Epithelial cell of esophagus (primary cell): ENCODE data around the gene PCBD1.
A peak's percentile ranks its signal among the peaks of the same experiment; 100 is the strongest.

Experiments
- DNase-seq: peaks from one replicate; pipeline ENCODE4 v3.0.0; 2010; ENCODE audit warnings: low read depth
- H3K4me3 ChIP-seq: 2 replicates; pipeline ENCODE4 v1.5.1; 2011; ENCODE audit warnings: mild to moderate bottlenecking, low read length, control low read depth
- TF ChIP-seq, protein P1 (sequence below): IDR thresholded peaks from 2 replicates; pipeline ENCODE4 v1.5.1; 2011; ENCODE audit warnings: low read depth, mild to moderate bottlenecking, low read length, control low read depth, inconsistent platforms; ENCODE audit not compliant: insufficient read depth; ENCODE audit errors: missing control alignments

PCBD1 gene

GRCh38 chr10:70906953-70907636 is 18.7 kb upstream of the PCBD1 start:
- TF ChIP-seq, protein P1, sequence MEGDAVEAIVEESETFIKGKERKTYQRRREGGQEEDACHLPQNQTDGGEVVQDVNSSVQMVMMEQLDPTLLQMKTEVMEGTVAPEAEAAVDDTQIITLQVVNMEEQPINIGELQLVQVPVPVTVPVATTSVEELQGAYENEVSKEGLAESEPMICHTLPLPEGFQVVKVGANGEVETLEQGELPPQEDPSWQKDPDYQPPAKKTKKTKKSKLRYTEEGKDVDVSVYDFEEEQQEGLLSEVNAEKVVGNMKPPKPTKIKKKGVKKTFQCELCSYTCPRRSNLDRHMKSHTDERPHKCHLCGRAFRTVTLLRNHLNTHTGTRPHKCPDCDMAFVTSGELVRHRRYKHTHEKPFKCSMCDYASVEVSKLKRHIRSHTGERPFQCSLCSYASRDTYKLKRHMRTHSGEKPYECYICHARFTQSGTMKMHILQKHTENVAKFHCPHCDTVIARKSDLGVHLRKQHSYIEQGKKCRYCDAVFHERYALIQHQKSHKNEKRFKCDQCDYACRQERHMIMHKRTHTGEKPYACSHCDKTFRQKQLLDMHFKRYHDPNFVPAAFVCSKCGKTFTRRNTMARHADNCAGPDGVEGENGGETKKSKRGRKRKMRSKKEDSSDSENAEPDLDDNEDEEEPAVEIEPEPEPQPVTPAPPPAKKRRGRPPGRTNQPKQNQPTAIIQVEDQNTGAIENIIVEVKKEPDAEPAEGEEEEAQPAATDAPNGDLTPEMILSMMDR, result no peak
- no peak overlapping the region for H3K4me3 ChIP-seq
- DNase-seq, result no peak

DNA sequence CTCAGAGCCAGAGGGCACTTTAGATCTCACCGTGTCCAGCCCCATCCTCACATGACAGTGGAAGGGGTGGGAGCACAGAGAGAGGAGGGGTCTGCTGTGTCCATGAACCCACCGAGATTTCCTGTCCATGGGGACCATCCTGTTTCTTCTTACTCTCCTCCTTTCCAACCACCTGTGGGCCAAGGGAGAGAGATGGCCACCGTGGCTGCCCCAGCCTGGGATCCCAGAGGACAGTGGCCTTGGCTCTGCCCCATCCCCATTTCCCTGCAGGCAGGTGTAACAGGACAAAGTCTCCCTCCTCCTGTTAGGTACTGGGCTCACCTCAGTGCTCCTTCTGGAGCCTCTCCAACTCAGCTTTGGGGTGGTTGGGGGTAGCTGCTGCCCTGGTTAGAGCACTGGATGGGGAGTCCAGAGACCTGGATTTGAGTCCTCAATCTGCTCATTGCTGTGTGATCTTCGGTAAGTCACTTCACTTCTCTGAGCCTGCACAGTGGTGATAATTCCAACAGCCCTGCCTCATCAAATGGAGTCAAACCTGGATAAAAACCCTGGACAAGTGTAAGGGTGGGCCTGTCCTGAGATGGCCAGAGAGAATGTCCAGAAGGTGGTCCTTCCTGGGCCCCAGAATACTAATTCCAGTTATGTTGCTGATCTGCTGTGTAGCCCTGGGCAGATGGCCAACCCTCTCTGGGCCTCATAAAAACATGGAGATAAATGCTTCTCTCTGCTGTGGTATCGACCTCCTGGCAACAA is 17.8 kb upstream of the PCBD1 start:
- H3K4me3 ChIP-seq, result no peak overlapping the region
- DNase-seq, result no peak
- TF ChIP-seq, protein P1, result no peak

GRCh38 chr10:70905071-70906021 is 17.0 kb upstream of the PCBD1 start:
- TF ChIP-seq, protein P1, result no peak

DNA sequence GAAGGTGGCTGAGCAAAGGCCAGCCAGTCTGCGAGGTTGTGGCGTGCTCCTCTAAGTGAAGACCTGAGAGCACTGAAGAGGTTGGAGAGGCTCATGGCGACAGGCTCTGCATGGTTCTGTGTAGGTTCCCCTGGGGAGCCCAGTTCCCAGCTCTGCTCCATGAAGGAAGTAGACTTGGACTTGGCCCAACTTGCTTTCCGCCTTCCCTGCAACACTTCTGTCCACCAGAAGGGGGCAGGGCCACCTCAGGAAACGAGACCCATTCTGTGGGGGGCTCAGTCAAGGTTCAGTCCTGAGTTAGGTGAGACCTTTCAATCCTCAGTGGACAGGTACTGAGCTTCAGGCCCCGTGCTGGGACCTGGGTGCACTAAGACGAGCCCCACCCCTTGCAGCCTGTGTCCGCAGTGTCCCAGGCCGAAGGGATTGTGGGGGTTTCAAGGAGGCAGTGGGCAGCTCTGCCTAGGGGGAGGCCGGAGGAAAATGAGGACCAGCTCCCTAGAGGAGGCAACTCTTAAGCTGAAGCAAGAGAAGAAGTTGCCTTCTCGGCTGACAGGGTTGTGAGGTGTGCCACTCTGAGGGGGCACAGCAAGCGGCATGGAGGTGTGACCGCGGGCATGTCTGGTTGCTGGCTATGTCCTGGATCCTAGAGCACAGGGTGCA is 15.0 kb upstream of the PCBD1 start:
- peak; percentile 49 for DNase-seq
- H3K4me3 ChIP-seq, result no peak overlapping the region
- TF ChIP-seq, protein P1, result peak; percentile 96

More at GRCh38 chr10:70905071-70906021, 17.0 kb upstream of the PCBD1 start:
- DNase-seq, result no peak
- no peak overlapping the region for H3K4me3 ChIP-seq

DNA sequence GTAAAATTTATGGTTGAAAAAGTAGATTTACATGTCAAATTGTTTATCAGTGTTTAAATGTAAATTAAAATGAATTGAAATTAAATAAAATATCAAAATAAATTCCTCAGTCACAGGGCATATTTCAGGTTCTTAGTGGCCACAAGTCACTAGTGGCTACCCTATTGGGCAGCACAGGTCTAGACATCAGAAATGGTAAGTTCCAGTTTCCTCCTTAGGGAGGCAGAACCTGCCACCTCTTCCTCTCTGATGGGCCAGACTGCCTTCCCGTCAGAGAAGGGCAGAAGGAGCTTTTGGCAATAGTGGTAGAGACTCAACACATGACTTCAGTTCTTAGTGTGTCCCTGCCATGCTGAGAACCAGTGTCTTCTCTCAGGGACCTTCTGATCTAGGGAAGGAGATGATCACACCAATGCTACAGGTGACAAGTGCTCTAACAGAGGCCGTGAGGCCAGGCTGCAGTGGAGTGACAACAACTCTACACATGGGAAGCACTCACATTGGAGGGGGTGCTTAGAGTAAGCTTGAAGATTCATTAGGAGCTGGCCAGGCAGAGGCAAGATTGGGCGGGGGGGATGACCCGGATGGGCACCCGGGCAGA is 14.4 kb upstream of the PCBD1 start:
- no peak overlapping the region for H3K4me3 ChIP-seq
- no peak for DNase-seq
- TF ChIP-seq, protein P1, result peak; percentile 5
